ENCODE data around the gene SDCCAG8.

The SDCCAG8 gene

GRCh38 chr1:243432136-243432535, 176.3 kb downstream of the SDCCAG8 start:
- DNase-seq (ENCODE audit: low read depth, low spot score) = no peak
- Histone ChIP-seq H3K4me3 (ENCODE audit: low read length) (no peak overlapping the region), H3K27me3 (ENCODE audit: control insufficient read depth, insufficient read depth, low read length) (no peaks in the 10 kb centered on the region), H3K36me3 (ENCODE audit: control insufficient read depth, insufficient read depth, low read length) (no peaks in the 10 kb centered on the region), H3K27ac (ENCODE audit: low read length) (no peak overlapping the region), H3K4me1 (ENCODE audit: control insufficient read depth, insufficient read depth, low read length) (no peaks in the 10 kb centered on the region), H3K9me3 (ENCODE audit: control insufficient read depth, insufficient read depth, low read length) (no peaks in the 10 kb centered on the region)
- no CpG with 5 or more reads among the region's 3 CpGs for WGBS (ENCODE audit: insufficient coverage, insufficient read length)

- H3K4me1 ChIP-seq (ENCODE audit: control insufficient read depth, insufficient read depth, low read length) = no peaks in the 10 kb centered on the region
- DNase-seq (ENCODE audit: low read depth, low spot score) = no peak
- no peak overlapping the region for H3K4me3 ChIP-seq (ENCODE audit: low read length)
- no CpG with 5 or more reads among the region's 8 CpGs for WGBS (ENCODE audit: insufficient coverage, insufficient read length)
- no peak overlapping the region for H3K27ac ChIP-seq (ENCODE audit: low read length)
- no peaks in the 10 kb centered on the region for H3K27me3 ChIP-seq (ENCODE audit: control insufficient read depth, insufficient read depth, low read length)
- no peaks in the 10 kb centered on the region for H3K9me3 ChIP-seq (ENCODE audit: control insufficient read depth, insufficient read depth, low read length)
- no peaks in the 10 kb centered on the region for H3K36me3 ChIP-seq (ENCODE audit: control insufficient read depth, insufficient read depth, low read length)
Measured at GRCh38 chr1:243433737-243434370, 178.0 kb downstream of the SDCCAG8 start.

- Histone ChIP-seq H3K4me1 (ENCODE audit: control insufficient read depth, insufficient read depth, low read length) (no peaks in the 10 kb centered on the region), H3K27me3 (ENCODE audit: control insufficient read depth, insufficient read depth, low read length) (no peaks in the 10 kb centered on the region), H3K27ac (ENCODE audit: low read length) (no peak overlapping the region), H3K36me3 (ENCODE audit: control insufficient read depth, insufficient read depth, low read length) (no peaks in the 10 kb centered on the region), H3K9me3 (ENCODE audit: control insufficient read depth, insufficient read depth, low read length) (no peaks in the 10 kb centered on the region), H3K4me3 (ENCODE audit: low read length) (no peak overlapping the region)
- WGBS (ENCODE audit: insufficient coverage, insufficient read length) = no CpG with 5 or more reads among the region's 2 CpGs
- DNase-seq (ENCODE audit: low read depth, low spot score) = no peak
Measured at GRCh38 chr1:243434594-243434993, 178.8 kb downstream of the SDCCAG8 start.

GRCh38 chr1:243435836-243436235, 180.0 kb downstream of the SDCCAG8 start:
- no CpG with 5 or more reads among the region's 3 CpGs for WGBS (ENCODE audit: insufficient coverage, insufficient read length)
- H3K36me3 ChIP-seq (ENCODE audit: control insufficient read depth, insufficient read depth, low read length) = no peaks in the 10 kb centered on the region
- H3K4me3 ChIP-seq (ENCODE audit: low read length) = no peak overlapping the region
- DNase-seq (ENCODE audit: low read depth, low spot score) = no peak
- H3K9me3 ChIP-seq (ENCODE audit: control insufficient read depth, insufficient read depth, low read length) = no peaks in the 10 kb centered on the region
- H3K27me3 ChIP-seq (ENCODE audit: control insufficient read depth, insufficient read depth, low read length) = no peaks in the 10 kb centered on the region
- 0 out of 2 replicates have a peak, but pooled peaks cover 2% of the 10 kb centered on the region for H3K4me1 ChIP-seq (ENCODE audit: control insufficient read depth, insufficient read depth, low read length)
- H3K27ac ChIP-seq (ENCODE audit: low read length) = no peak overlapping the region

- no peaks in the 10 kb centered on the region for H3K36me3 ChIP-seq (ENCODE audit: control insufficient read depth, insufficient read depth, low read length)
- no CpG with 5 or more reads among the region's 3 CpGs for WGBS (ENCODE audit: insufficient coverage, insufficient read length)
- no peaks in the 10 kb centered on the region for H3K27me3 ChIP-seq (ENCODE audit: control insufficient read depth, insufficient read depth, low read length)
- no peak overlapping the region for H3K4me3 ChIP-seq (ENCODE audit: low read length)
- no peaks in the 10 kb centered on the region for H3K9me3 ChIP-seq (ENCODE audit: control insufficient read depth, insufficient read depth, low read length)
- H3K4me1 ChIP-seq (ENCODE audit: control insufficient read depth, insufficient read depth, low read length) = 0 out of 2 replicates have a peak, but pooled peaks cover 2% of the 10 kb centered on the region
- DNase-seq (ENCODE audit: low read depth, low spot score) = no peak
- no peak overlapping the region for H3K27ac ChIP-seq (ENCODE audit: low read length)
Measured at GRCh38 chr1:243438146-243438545, 182.3 kb downstream of the SDCCAG8 start.

GRCh38 chr1:243438815-243439214, 183.0 kb downstream of the SDCCAG8 start:
- H3K27ac ChIP-seq (ENCODE audit: low read length) = no peak overlapping the region
- H3K27me3 ChIP-seq (ENCODE audit: control insufficient read depth, insufficient read depth, low read length) = no peaks in the 10 kb centered on the region
- WGBS (ENCODE audit: insufficient coverage, insufficient read length) = 100% methylated on average over 1 of the region's 2 CpGs
- H3K36me3 ChIP-seq (ENCODE audit: control insufficient read depth, insufficient read depth, low read length) = no peaks in the 10 kb centered on the region
- DNase-seq (ENCODE audit: low read depth, low spot score) = no peak
- 0 out of 2 replicates have a peak, but pooled peaks cover 2% of the 10 kb centered on the region for H3K4me1 ChIP-seq (ENCODE audit: control insufficient read depth, insufficient read depth, low read length)
- H3K9me3 ChIP-seq (ENCODE audit: control insufficient read depth, insufficient read depth, low read length) = no peaks in the 10 kb centered on the region
- H3K4me3 ChIP-seq (ENCODE audit: low read length) = no peak overlapping the region

GRCh38 chr1:243440406-243440805, 184.6 kb downstream of the SDCCAG8 start:
- no peaks in the 10 kb centered on the region for H3K9me3 ChIP-seq (ENCODE audit: control insufficient read depth, insufficient read depth, low read length)
- DNase-seq (ENCODE audit: low read depth, low spot score) = peak; percentile 27
- H3K27ac ChIP-seq (ENCODE audit: low read length) = no peak overlapping the region
- no peaks in the 10 kb centered on the region for H3K36me3 ChIP-seq (ENCODE audit: control insufficient read depth, insufficient read depth, low read length)
- H3K4me1 ChIP-seq (ENCODE audit: control insufficient read depth, insufficient read depth, low read length) = 0 out of 2 replicates have a peak, but pooled peaks cover 2% of the 10 kb centered on the region
- no peaks in the 10 kb centered on the region for H3K27me3 ChIP-seq (ENCODE audit: control insufficient read depth, insufficient read depth, low read length)
- no CpG with 5 or more reads among the region's 2 CpGs for WGBS (ENCODE audit: insufficient coverage, insufficient read length)
- H3K4me3 ChIP-seq (ENCODE audit: low read length) = no peak overlapping the region

GRCh38 chr1:243441601-243442000, 185.8 kb downstream of the SDCCAG8 start:
- no peaks in the 10 kb centered on the region for H3K36me3 ChIP-seq (ENCODE audit: control insufficient read depth, insufficient read depth, low read length)
- H3K27me3 ChIP-seq (ENCODE audit: control insufficient read depth, insufficient read depth, low read length) = no peaks in the 10 kb centered on the region
- no peaks in the 10 kb centered on the region for H3K9me3 ChIP-seq (ENCODE audit: control insufficient read depth, insufficient read depth, low read length)
- H3K4me1 ChIP-seq (ENCODE audit: control insufficient read depth, insufficient read depth, low read length) = 0 out of 2 replicates have a peak, but pooled peaks cover 2% of the 10 kb centered on the region
- H3K27ac ChIP-seq (ENCODE audit: low read length) = no peak overlapping the region
- no peak for DNase-seq (ENCODE audit: low read depth, low spot score)
- no peak overlapping the region for H3K4me3 ChIP-seq (ENCODE audit: low read length)

- Histone ChIP-seq H3K27me3 (ENCODE audit: control insufficient read depth, insufficient read depth, low read length) (no peaks in the 10 kb centered on the region), H3K4me3 (ENCODE audit: low read length) (no peak overlapping the region), H3K9me3 (ENCODE audit: control insufficient read depth, insufficient read depth, low read length) (no peaks in the 10 kb centered on the region), H3K27ac (ENCODE audit: low read length) (no peak overlapping the region), H3K36me3 (ENCODE audit: control insufficient read depth, insufficient read depth, low read length) (no peaks in the 10 kb centered on the region), H3K4me1 (ENCODE audit: control insufficient read depth, insufficient read depth, low read length) (0 out of 2 replicates have a peak, but pooled peaks cover 2% of the 10 kb centered on the region)
- DNase-seq (ENCODE audit: low read depth, low spot score) = no peak
- WGBS (ENCODE audit: insufficient coverage, insufficient read length) = no CpG with 5 or more reads among the region's 4 CpGs
Measured at GRCh38 chr1:243443557-243443956, 187.7 kb downstream of the SDCCAG8 start.

- Histone ChIP-seq H3K27ac (ENCODE audit: low read length) (no peak overlapping the region), H3K9me3 (ENCODE audit: control insufficient read depth, insufficient read depth, low read length) (no peaks in the 10 kb centered on the region), H3K36me3 (ENCODE audit: control insufficient read depth, insufficient read depth, low read length) (no peaks in the 10 kb centered on the region), H3K4me1 (ENCODE audit: control insufficient read depth, insufficient read depth, low read length) (no peaks in the 10 kb centered on the region), H3K27me3 (ENCODE audit: control insufficient read depth, insufficient read depth, low read length) (no peaks in the 10 kb centered on the region), H3K4me3 (ENCODE audit: low read length) (no peak overlapping the region)
- no CpG with 5 or more reads among the region's 3 CpGs for WGBS (ENCODE audit: insufficient coverage, insufficient read length)
- DNase-seq (ENCODE audit: low read depth, low spot score) = no peak
Measured at GRCh38 chr1:243447347-243447746, 191.5 kb downstream of the SDCCAG8 start.

GRCh38 chr1:243447844-243448243, 192.0 kb downstream of the SDCCAG8 start:
- DNase-seq (ENCODE audit: low read depth, low spot score) = no peak
- Histone ChIP-seq H3K27ac (ENCODE audit: low read length) (no peak overlapping the region), H3K36me3 (ENCODE audit: control insufficient read depth, insufficient read depth, low read length) (no peaks in the 10 kb centered on the region), H3K27me3 (ENCODE audit: control insufficient read depth, insufficient read depth, low read length) (no peaks in the 10 kb centered on the region), H3K4me1 (ENCODE audit: control insufficient read depth, insufficient read depth, low read length) (no peaks in the 10 kb centered on the region), H3K4me3 (ENCODE audit: low read length) (no peak overlapping the region), H3K9me3 (ENCODE audit: control insufficient read depth, insufficient read depth, low read length) (no peaks in the 10 kb centered on the region)
- no CpG with 5 or more reads among the region's 4 CpGs for whole genome bisulfite sequencing (ENCODE audit: insufficient coverage, insufficient read length)
